Measurements from ENCODE around the gene ASB9. TPM values are rescaled to one million over a fixed set of nuclear protein-coding genes. Genes with fewer than 3 reads are reported as not detected.

ASB9 gene
- total and polyA plus RNA-seq, 7 donors: 1.1 to 3.7 (median 3.0) TPM

DNA sequence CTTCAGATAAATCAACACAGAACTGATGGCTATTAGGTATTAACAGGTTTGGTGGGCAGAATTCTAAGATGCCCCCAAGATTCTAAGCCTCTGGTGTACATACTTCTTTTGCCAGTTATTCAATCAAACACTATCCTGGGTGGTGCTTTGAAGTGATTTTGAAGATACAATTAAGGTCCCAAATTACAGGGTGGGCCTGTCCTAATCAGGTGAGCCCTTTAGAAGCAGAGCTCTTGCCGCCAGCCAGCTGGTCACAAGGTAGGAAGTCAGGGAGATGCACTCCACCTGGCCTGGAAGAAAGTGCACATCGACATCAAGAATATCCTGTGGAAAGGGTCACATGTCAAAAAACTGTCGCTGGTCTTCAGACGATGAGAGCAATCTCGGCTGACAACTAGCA is 29.5 kb downstream of the ASB9 start:
- Histone ChIP-seq H3K9me3 (no peaks in the 10 kb centered on the region), H3K4me3 (no peak overlapping the region), H3K36me3 (no peaks in the 10 kb centered on the region), H3K27me3 (no peaks in the 10 kb centered on the region), H3K4me1 (no peaks in the 10 kb centered on the region), H3K27ac (no peak overlapping the region)
- 95 to 96% methylated on average over 5 of the region's 5 CpGs for WGBS, 2 donors
- TF ChIP-seq POLR2A (IDR thresholded peaks at IDR 0.05): no peak
- TF ChIP-seq POLR2AphosphoS5 (IDR thresholded peaks at IDR 0.05): no peak
- TF ChIP-seq, protein P1, sequence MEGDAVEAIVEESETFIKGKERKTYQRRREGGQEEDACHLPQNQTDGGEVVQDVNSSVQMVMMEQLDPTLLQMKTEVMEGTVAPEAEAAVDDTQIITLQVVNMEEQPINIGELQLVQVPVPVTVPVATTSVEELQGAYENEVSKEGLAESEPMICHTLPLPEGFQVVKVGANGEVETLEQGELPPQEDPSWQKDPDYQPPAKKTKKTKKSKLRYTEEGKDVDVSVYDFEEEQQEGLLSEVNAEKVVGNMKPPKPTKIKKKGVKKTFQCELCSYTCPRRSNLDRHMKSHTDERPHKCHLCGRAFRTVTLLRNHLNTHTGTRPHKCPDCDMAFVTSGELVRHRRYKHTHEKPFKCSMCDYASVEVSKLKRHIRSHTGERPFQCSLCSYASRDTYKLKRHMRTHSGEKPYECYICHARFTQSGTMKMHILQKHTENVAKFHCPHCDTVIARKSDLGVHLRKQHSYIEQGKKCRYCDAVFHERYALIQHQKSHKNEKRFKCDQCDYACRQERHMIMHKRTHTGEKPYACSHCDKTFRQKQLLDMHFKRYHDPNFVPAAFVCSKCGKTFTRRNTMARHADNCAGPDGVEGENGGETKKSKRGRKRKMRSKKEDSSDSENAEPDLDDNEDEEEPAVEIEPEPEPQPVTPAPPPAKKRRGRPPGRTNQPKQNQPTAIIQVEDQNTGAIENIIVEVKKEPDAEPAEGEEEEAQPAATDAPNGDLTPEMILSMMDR (IDR thresholded peaks at IDR 0.05): no peak
- intact Hi-C loops (cut with DNase I): loop anchor here (5.0 kb wide), 1 partner anchor 1203 kb away; no protein-coding TSS in a partner anchor
- DNase-seq: no peak

DNA sequence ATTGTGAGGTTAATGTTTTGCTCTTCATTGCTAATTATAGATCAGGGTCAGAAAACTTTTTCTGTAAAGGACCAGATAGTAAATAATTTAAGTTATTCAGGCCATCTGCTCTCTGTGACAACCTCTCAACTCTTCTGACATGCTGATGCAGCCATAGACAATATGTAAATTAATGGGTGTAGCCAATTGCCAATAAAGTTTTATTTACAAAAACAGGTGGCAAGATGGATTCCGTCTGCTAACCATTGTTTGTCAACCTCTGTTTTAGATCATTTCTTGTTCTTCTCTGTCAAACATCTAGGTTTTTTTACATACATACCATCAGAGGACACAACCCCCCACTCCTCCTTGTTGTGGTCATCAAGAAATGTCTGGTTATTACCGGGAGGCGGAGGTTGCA is 33.7 kb downstream of the ASB9 start:
- DNase-seq: no peak
- H3K27me3 ChIP-seq: no peaks in the 10 kb centered on the region
- 88 to 92% methylated on average over 3 of the region's 3 CpGs for WGBS, 2 donors
- intact Hi-C loops (cut with DNase I): no loop called here
- no peak overlapping the region for H3K27ac ChIP-seq
- no peaks in the 10 kb centered on the region for H3K9me3 ChIP-seq
- H3K36me3 ChIP-seq: no peaks in the 10 kb centered on the region
- H3K4me1 ChIP-seq: no peaks in the 10 kb centered on the region
- no peak overlapping the region for H3K4me3 ChIP-seq
- TF ChIP-seq, protein P1 (IDR thresholded peaks at IDR 0.05): no peak
- no peak for TF ChIP-seq POLR2A (IDR thresholded peaks at IDR 0.05)
- TF ChIP-seq POLR2AphosphoS5 (IDR thresholded peaks at IDR 0.05): no peak
- TF ChIP-seq EP300 (IDR thresholded peaks at IDR 0.05): no peak

DNA sequence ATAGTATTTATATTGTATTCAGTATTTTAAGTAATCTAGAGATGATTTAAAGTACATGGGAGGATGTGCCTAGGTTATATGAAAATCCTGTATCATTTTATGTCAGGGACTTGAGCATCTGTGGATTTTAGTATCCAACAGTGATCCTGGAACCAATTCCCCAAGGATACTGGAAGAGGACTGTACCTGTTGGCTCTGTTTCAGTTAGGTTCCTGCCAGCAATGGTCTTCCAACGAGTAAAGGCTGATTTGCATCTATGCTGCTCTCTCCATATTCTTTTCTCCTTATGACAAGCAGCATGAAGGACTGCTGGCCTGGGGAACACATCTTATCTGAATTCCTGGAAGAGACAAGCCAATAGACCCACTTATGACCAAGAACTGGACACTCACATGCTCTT is 34.9 kb downstream of the ASB9 start:
- no peaks in the 10 kb centered on the region for H3K36me3 ChIP-seq
- WGBS, 2 donors: 68 to 84% methylated on average over 1 of the region's 1 CpG
- no peaks in the 10 kb centered on the region for H3K27me3 ChIP-seq
- H3K27ac ChIP-seq: no peak overlapping the region
- no peak for TF ChIP-seq POLR2A (IDR thresholded peaks at IDR 0.05)
- no peaks in the 10 kb centered on the region for H3K4me1 ChIP-seq
- H3K9me3 ChIP-seq: no peaks in the 10 kb centered on the region
- no peak overlapping the region for H3K4me3 ChIP-seq
- intact Hi-C loops (cut with DNase I): no loop called here
- no peak for DNase-seq

DNA sequence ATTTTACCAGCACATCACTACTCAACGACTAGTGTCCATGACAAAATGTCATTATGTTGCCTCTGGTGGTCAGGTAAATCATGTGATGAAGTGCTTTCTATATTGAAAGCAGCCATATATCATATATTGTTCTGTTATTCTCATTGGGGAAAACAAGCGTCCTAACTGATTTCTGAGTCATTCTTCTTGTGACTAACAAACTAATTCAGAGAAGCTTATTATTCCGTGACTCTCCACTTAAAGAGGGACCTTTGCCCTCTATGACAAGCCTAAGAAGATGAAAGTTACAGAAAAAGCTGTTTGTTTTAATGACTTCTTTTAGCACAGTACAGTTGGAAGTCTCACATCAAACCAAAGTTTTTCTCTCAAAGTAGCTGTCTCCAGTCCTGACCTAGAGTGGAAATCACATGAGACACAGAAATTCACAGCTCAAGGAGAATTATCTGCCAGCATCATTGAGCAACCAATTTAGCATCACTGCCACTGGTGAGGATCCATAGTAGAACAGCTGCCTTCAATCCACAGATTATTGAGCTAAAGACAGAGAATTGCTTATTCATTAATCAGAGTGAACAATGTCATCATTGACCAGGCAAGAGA is 36.4 kb downstream of the ASB9 start:
- TF ChIP-seq, protein P1 (IDR thresholded peaks at IDR 0.05): no peak
- TF ChIP-seq POLR2AphosphoS5 (IDR thresholded peaks at IDR 0.05) (no peak), POLR2A (IDR thresholded peaks at IDR 0.05) (no peak), EP300 (IDR thresholded peaks at IDR 0.05) (no peak)
- no peaks in the 10 kb centered on the region for H3K4me1 ChIP-seq
- 35 to 53% methylated on average over 3 of the region's 3 CpGs for WGBS, 2 donors
- no peaks in the 10 kb centered on the region for H3K9me3 ChIP-seq
- no peaks in the 10 kb centered on the region for H3K36me3 ChIP-seq
- no peaks in the 10 kb centered on the region for H3K27me3 ChIP-seq
- no peak overlapping the region for H3K4me3 ChIP-seq
- intact Hi-C loops (cut with DNase I): no loop called here
- H3K27ac ChIP-seq: no peak overlapping the region
- no peak for DNase-seq

DNA sequence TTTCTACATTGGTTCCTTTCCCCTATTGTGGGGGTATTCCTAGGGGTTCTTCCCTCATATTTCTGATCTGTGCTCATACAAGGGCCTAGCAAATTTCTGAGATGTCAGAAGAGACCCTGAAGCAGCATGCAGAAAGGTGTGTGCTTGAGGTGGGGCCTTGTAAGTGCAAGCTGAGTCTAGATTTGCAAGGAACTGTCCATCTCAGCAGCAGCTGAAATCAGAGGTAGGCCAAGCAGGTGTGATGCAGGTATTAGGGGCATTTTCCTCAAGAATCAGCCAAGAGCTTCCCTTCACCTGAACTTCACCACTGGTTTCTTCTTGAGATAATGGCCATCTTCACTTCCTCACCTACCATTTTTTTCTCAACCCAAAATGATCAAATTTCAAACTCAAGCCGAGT is 45.1 kb downstream of the ASB9 start:
- TF ChIP-seq POLR2A (IDR thresholded peaks at IDR 0.05) (no peak), EP300 (IDR thresholded peaks at IDR 0.05) (no peak), POLR2AphosphoS5 (IDR thresholded peaks at IDR 0.05) (no peak)
- TF ChIP-seq, protein P1 (IDR thresholded peaks at IDR 0.05): no peak
- Histone ChIP-seq H3K36me3 (no peaks in the 10 kb centered on the region), H3K4me1 (no peaks in the 10 kb centered on the region), H3K27me3 (no peaks in the 10 kb centered on the region), H3K4me3 (no peak overlapping the region), H3K9me3 (no peaks in the 10 kb centered on the region), H3K27ac (no peak overlapping the region)
- no peak for DNase-seq
- WGBS, 2 donors: 97 to 100% methylated on average over 1 of the region's 1 CpG
- intact Hi-C loops (cut with DNase I): no loop called here
